ENCODE data around the gene C3orf33.

DNA sequence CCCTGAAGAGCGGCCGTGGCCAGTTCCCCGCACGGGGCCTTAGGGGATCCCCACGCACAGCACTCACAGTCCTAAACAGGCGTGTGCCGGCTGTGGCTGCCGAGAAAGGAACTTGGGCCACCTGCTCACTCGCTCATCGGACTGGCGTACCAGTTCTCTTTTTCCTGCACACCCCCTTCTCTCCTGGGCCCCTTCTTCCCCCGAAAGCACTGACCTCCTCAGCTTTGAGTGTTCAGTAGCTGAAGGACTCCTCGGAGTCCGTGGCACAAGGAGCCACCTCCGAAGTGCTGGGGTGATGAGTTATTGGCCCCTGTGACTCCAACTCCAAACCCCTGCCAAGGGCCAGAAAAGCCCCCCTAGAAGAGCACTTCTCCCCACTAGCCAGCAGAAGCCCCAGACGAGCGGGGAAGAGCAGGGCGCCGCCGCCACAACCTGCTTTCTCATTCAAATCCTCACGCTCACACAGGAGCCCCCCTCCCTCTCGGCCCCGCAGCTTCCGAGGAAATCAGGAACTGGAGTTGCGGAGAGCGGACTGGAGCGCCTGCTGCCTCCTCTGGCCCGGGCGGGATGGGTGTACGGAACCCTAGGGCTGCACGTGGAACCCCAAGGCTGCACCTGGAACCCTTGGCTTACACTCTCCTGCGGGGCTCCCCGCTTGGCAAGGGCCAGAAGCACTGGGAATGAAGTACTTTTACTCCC is 61.3 kb downstream of the C3orf33 start, which contains the start of gene PLCH1:
- TF ChIP-seq, protein P1, sequence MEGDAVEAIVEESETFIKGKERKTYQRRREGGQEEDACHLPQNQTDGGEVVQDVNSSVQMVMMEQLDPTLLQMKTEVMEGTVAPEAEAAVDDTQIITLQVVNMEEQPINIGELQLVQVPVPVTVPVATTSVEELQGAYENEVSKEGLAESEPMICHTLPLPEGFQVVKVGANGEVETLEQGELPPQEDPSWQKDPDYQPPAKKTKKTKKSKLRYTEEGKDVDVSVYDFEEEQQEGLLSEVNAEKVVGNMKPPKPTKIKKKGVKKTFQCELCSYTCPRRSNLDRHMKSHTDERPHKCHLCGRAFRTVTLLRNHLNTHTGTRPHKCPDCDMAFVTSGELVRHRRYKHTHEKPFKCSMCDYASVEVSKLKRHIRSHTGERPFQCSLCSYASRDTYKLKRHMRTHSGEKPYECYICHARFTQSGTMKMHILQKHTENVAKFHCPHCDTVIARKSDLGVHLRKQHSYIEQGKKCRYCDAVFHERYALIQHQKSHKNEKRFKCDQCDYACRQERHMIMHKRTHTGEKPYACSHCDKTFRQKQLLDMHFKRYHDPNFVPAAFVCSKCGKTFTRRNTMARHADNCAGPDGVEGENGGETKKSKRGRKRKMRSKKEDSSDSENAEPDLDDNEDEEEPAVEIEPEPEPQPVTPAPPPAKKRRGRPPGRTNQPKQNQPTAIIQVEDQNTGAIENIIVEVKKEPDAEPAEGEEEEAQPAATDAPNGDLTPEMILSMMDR (IDR thresholded peaks at IDR 0.05), result no peak
- no peak for TF ChIP-seq POLR2A (IDR thresholded peaks at IDR 0.05)
- no peak for TF ChIP-seq EP300 (IDR thresholded peaks at IDR 0.05)

Data from gastroesophageal sphincter (tissue), 3 donors.